PC-3 (cell line): ENCODE data around the gene PCDHGC4. TPM values are rescaled to one million over a fixed set of nuclear protein-coding genes. Genes with fewer than 3 reads are reported as not detected.
A peak's percentile ranks its signal among the peaks of the same experiment; 100 is the strongest.

Experiments used
- ATAC-seq: fragments of 200-7000 bp; cut with Tn5 transposase; 2 replicates; pipeline ENCODE4 v1.9.1; 2020; ENCODE audit warnings: mild to moderate bottlenecking, moderate library complexity
- BruUV-seq: library from RNA; stranded (reverse); fragments of 400-500 nt; replicated peaks from 2 replicates; lab custom pipeline; 2021; lab: Mats Ljungman, UMichigan
- CTCF ChIA-PET: fragments of 300-600 bp; sonication (Branson Sonifier 250); formaldehyde crosslinking; loops from one replicate; lab custom pipeline; 2022; ENCODE audit warnings: antibody characterized with exemption; lab: Charles Lee
- POLR2A ChIA-PET: fragments of 300-600 bp; sonication (Branson Sonifier 250); formaldehyde crosslinking; loops from one replicate; lab custom pipeline; 2022; ENCODE audit warnings: antibody characterized with exemption; ENCODE audit not compliant: unreplicated experiment; lab: Charles Lee
- DNase-seq: peaks from one replicate; pipeline ENCODE4 v3.0.0-alpha.2; 2015
- H2AFZ ChIP-seq: fragments of 300-600 bp; sonication (generic); 2 replicates; pipeline ENCODE4 v1.6.0; 2016; ENCODE audit warnings: antibody characterized with exemption, low read length
- H3F3A ChIP-seq: fragments of 300-600 bp; sonication (generic); one replicate; pipeline ENCODE4 v1.6.0; 2017; ENCODE audit warnings: antibody characterized with exemption, low read length, control low read depth, mild to moderate bottlenecking; ENCODE audit not compliant: unreplicated experiment
- H3K27ac ChIP-seq: fragments of 300-600 bp; sonication (generic); 2 replicates; pipeline ENCODE4 v1.5.1; 2016; ENCODE audit warnings: mild to moderate bottlenecking, low read length
- H3K27me3 ChIP-seq: fragments of 300-600 bp; sonication (generic); 2 replicates; pipeline ENCODE4 v1.6.1; 2016; ENCODE audit warnings: low read length, mixed read lengths
- H3K36me3 ChIP-seq: fragments of 300-600 bp; sonication (generic); 2 replicates; pipeline ENCODE4 v1.6.1; 2016; ENCODE audit warnings: low read depth, mixed run types, low read length, mixed read lengths
- H3K4me1 ChIP-seq: fragments of 300-600 bp; sonication (generic); 2 replicates; pipeline ENCODE4 v1.5.1; 2016; ENCODE audit warnings: low read length; ENCODE audit not compliant: insufficient read depth
- H3K4me2 ChIP-seq: fragments of 300-600 bp; sonication (generic); 2 replicates; pipeline ENCODE4 v1.6.0; 2016; ENCODE audit warnings: low read length
- H3K4me3 ChIP-seq: fragments of 300-600 bp; sonication (generic); 2 replicates; pipeline ENCODE4 v1.5.1; 2016; ENCODE audit warnings: mild to moderate bottlenecking, low read length, mixed read lengths
- H3K79me2 ChIP-seq: fragments of 300-600 bp; sonication (generic); 2 replicates; pipeline ENCODE4 v1.6.1; 2017; ENCODE audit warnings: low read length, mixed read lengths
- H3K9ac ChIP-seq: fragments of 300-600 bp; sonication (generic); 2 replicates; pipeline ENCODE4 v1.6.0; 2016; ENCODE audit warnings: mild to moderate bottlenecking, low read length
- H3K9me2 ChIP-seq: fragments of 300-600 bp; sonication (generic); replicated peaks from 2 replicates; pipeline ENCODE4 v1.6.1; 2016; ENCODE audit warnings: mixed run types, low read length, mixed read lengths
- H3K9me3 ChIP-seq: fragments of 300-600 bp; sonication (generic); 2 replicates; pipeline ENCODE4 v1.6.1; 2016; ENCODE audit warnings: low read length, mixed read lengths
- H4K20me1 ChIP-seq: fragments of 300-600 bp; sonication (generic); 2 replicates; pipeline ENCODE4 v1.6.1; 2016; ENCODE audit warnings: low read length, mixed read lengths
- CTCF ChIP-seq: fragments of 300-600 bp; sonication (generic); conservative IDR thresholded peaks from 2 replicates; pipeline ENCODE4 v1.5.1; 2017; ENCODE audit warnings: antibody characterized with exemption, low read depth, mild to moderate bottlenecking, low read length
- EZH2 ChIP-seq: fragments of 300-600 bp; sonication (generic); IDR thresholded peaks from one replicate; pipeline ENCODE4 v1.6.1; 2017; ENCODE audit warnings: antibody characterized with exemption, mild to moderate bottlenecking, low read length; ENCODE audit not compliant: unreplicated experiment
- EZH2phosphoT487 ChIP-seq: fragments of 300-600 bp; sonication (generic); IDR thresholded peaks from 2 replicates; pipeline ENCODE4 v1.6.1; 2018; ENCODE audit warnings: mild to moderate bottlenecking, antibody characterized with exemption, low read length, borderline replicate concordance
- intact Hi-C: fragments of 100-400 bp; cut with micrococcal nuclease; formaldehyde crosslinking; loops from 2 replicates; pipeline ENCODE4 v1.9.0; 2023
- total RNA-seq: library from RNA; depleted of rRNA; stranded (reverse); fragments of >200 nt; gene quantifications from 2 replicates; pipeline ENCODE4 v1.2.3, GENCODE V29; 2014

The PCDHGC4 gene
- total RNA-seq, 1 experiment from 2014 or later: 0.58 TPM

GRCh38 chr5:141519605-141520565 lies 35.1 kb downstream of the PCDHGC4 start:
- H3K27me3 ChIP-seq: no peaks in the 10 kb centered on the region
- H3F3A ChIP-seq: peaks cover 10% of the 10 kb centered on the region
- H3K36me3 ChIP-seq: peaks cover 59% of the 10 kb centered on the region
- peaks cover 45% of the 10 kb centered on the region for H3K4me1 ChIP-seq
- H3K9me3 ChIP-seq: no peaks in the 10 kb centered on the region
- ChIA-PET CTCF (no interaction called here), POLR2A (interaction anchor here (0.6 kb wide), 1 partner anchor 117 kb away, joined by 3 read pairs; the partner anchor contains the start of genes HDAC3 and RELL2)
- H3K9ac ChIP-seq: peak overlapping the region; percentile 67
- BruUV-seq: no TSS peak
- no peaks in the 10 kb centered on the region for H4K20me1 ChIP-seq
- TF ChIP-seq EZH2phosphoT487 (no peak), CTCF (no peak), EZH2 (no peak)
- no peaks in the 10 kb centered on the region for H3K9me2 ChIP-seq
- H3K4me3 ChIP-seq: no peak overlapping the region
- DNase-seq (no peak), ATAC-seq (no peak)
- H3K27ac ChIP-seq: peak overlapping the region; percentile 100
- H3K4me2 ChIP-seq: peak overlapping the region; percentile 48
- H2AFZ ChIP-seq: no peak overlapping the region
- intact Hi-C loops: loop anchor here (2.0 kb wide), 1 partner anchor 31 kb away; the partner anchor contains the start of gene PCDHGC5
- peaks cover 12% of the 10 kb centered on the region; the same call in 1 of the 2 replicates for H3K79me2 ChIP-seq

DNA sequence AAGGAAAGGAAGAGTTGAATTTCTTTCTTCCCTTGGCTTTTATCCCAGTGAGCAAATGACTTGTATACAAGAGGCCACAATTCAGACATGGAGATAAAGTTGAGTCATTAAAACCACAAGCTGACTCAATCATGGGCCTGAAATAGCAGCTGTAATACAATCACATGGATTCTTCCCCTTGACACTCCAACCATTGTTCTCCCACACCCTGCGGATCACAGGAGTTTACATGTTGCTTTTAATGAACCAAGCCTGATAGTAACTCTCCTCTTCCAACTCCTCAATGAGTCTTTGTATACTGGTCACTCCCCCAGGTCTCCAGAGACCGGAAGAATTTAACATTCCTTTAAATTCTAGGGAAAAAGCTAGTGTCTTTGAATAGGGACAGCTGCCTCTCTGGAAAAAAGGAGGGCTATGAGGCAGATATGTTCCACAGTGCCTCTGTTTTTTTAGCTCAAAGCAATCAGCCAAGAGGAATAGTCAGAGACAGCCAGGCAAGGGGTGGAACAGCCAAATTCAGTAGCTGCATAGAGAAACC lies 36.5 kb downstream of the PCDHGC4 start:
- no TSS peak for BruUV-seq
- no peaks in the 10 kb centered on the region for H3K27me3 ChIP-seq
- TF ChIP-seq CTCF (no peak), EZH2 (no peak), EZH2phosphoT487 (no peak)
- ChIA-PET CTCF (interaction anchor here (0.6 to 1.6 kb wide), 6 partner anchors 12 to 191 kb away, joined by 3 to 7 read pairs (median 4); partner anchors contain the start of genes PCDHGA1 and PCDHGA5), POLR2A (interaction anchor here (0.5 to 0.6 kb wide), 2 partner anchors 9 to 13 kb away, joined by 3 to 5 read pairs; no protein-coding TSS in a partner anchor)
- intact Hi-C loops: loop anchor here (1.0 to 2.0 kb wide), 3 partner anchors 12 to 39 kb away; partner anchors contain the start of gene PCDHGC5
- ATAC-seq: peak; percentile 90
- peaks cover 15% of the 10 kb centered on the region for H3F3A ChIP-seq
- H3K79me2 ChIP-seq: peaks cover 12% of the 10 kb centered on the region; the same call in 1 of the 2 replicates
- H3K4me1 ChIP-seq: peaks cover 45% of the 10 kb centered on the region
- H4K20me1 ChIP-seq: no peaks in the 10 kb centered on the region
- peak; percentile 94 for DNase-seq
- no peaks in the 10 kb centered on the region for H3K9me2 ChIP-seq
- H3K27ac ChIP-seq: peak overlapping the region; percentile 100
- H3K36me3 ChIP-seq: peaks cover 61% of the 10 kb centered on the region
- no peaks in the 10 kb centered on the region for H3K9me3 ChIP-seq
- peak overlapping the region; percentile 78 for H3K9ac ChIP-seq
- H3K4me2 ChIP-seq: peak overlapping the region; percentile 68
- H2AFZ ChIP-seq: no peak overlapping the region
- H3K4me3 ChIP-seq: peak overlapping the region; percentile 32; the same call in 1 of the 2 replicates
